IMR-90 (cell line): ENCODE data around the gene SNRPD1. TPM values are rescaled to one million over a fixed set of nuclear protein-coding genes. Genes with fewer than 3 reads are reported as not detected.
A peak's percentile ranks its signal among the peaks of the same experiment; 100 is the strongest.

ENCODE experiments used
- ATAC-seq: fragments of 200-7000 bp; cut with Tn5 transposase; 2 replicates; pipeline ENCODE4 v1.9.1; 2020; ENCODE audit warnings: low read depth, mild to moderate bottlenecking, moderate library complexity
- BruUV-seq: library from RNA; stranded (reverse); fragments of 400-500 nt; replicated peaks from 2 replicates; lab custom pipeline; 2021; lab: Mats Ljungman, UMichigan
- CTCF ChIA-PET: fragments of 300-600 bp; formaldehyde crosslinking; extraction: SDS; loops from one replicate; lab custom pipeline; 2021; ENCODE audit warnings: antibody characterized with exemption; lab: Yijun Ruan, JAX
- POLR2A ChIA-PET: fragments of 300-600 bp; sonication (Branson Sonifier 250); formaldehyde crosslinking; loops from one replicate; lab custom pipeline; 2022; ENCODE audit warnings: antibody characterized with exemption; ENCODE audit not compliant: unreplicated experiment; lab: Charles Lee
- DNase-seq: peaks from one replicate; pipeline ENCODE4 v3.0.0; 2013
- H2AFZ ChIP-seq: replicated peaks from 2 replicates; pipeline ENCODE3; 2013; ENCODE audit warnings: low read length, mild to moderate bottlenecking; ENCODE audit not compliant: poor library complexity
- H2AK5ac ChIP-seq: 2 replicates; pipeline ENCODE4 v1.6.1; 2013; ENCODE audit warnings: low read depth, low read length, inconsistent platforms
- H2AK9ac ChIP-seq: replicated peaks from 2 replicates; pipeline ENCODE3; 2013; ENCODE audit warnings: mild to moderate bottlenecking, low read depth, low read length, moderate library complexity; ENCODE audit not compliant: poor library complexity
- H2BK120ac ChIP-seq: 2 replicates; pipeline ENCODE4 v1.6.1; 2013; ENCODE audit warnings: low read depth, low read length, inconsistent platforms
- H2BK15ac ChIP-seq: 3 replicates; pipeline ENCODE4 v1.6.1; 2013; ENCODE audit warnings: low read depth, low read length, inconsistent platforms
- H2BK20ac ChIP-seq: 2 replicates; pipeline ENCODE4 v1.6.1; 2013; ENCODE audit warnings: low read depth, mild to moderate bottlenecking, inconsistent platforms, low read length, moderate library complexity
- H2BK5ac ChIP-seq: 2 replicates; pipeline ENCODE4 v1.6.1; 2013; ENCODE audit warnings: mild to moderate bottlenecking, low read depth, low read length, inconsistent platforms; ENCODE audit not compliant: poor library complexity, severe bottlenecking
- H3K14ac ChIP-seq: replicated peaks from 2 replicates; pipeline ENCODE4 v1.6.1; 2013; ENCODE audit warnings: low read depth, low read length, inconsistent platforms
- H3K18ac ChIP-seq: 2 replicates; pipeline ENCODE4 v1.6.1; 2013; ENCODE audit warnings: low read depth, low read length, control low read depth
- H3K23ac ChIP-seq: 2 replicates; pipeline ENCODE4 v1.6.1; 2013; ENCODE audit warnings: low read depth, low read length, inconsistent platforms
- H3K27ac ChIP-seq: 2 replicates; pipeline ENCODE4 v1.5.1; 2013; ENCODE audit warnings: mild to moderate bottlenecking, control low read depth, low read length; ENCODE audit not compliant: insufficient read depth
- H3K27me3 ChIP-seq: 2 replicates; pipeline ENCODE4 v1.6.1; 2013; ENCODE audit warnings: low read length; ENCODE audit not compliant: control insufficient read depth, insufficient read depth
- H3K36me3 ChIP-seq: 2 replicates; pipeline ENCODE4 v1.6.1; 2013; ENCODE audit warnings: low read length, mixed read lengths; ENCODE audit not compliant: control insufficient read depth, insufficient read depth
- H3K4ac ChIP-seq: 2 replicates; pipeline ENCODE4 v1.6.1; 2013; ENCODE audit warnings: low read depth, low read length, inconsistent platforms
- H3K4me1 ChIP-seq: 2 replicates; pipeline ENCODE4 v1.6.1; 2013; ENCODE audit warnings: low read length, mixed read lengths; ENCODE audit not compliant: control insufficient read depth, insufficient read depth
- H3K4me2 ChIP-seq: 2 replicates; pipeline ENCODE4 v1.6.1; 2013; ENCODE audit warnings: low read depth, mild to moderate bottlenecking, control low read depth, low read length, moderate library complexity
- H3K4me3 ChIP-seq: 2 replicates; pipeline ENCODE4 v1.5.1; 2013; ENCODE audit warnings: low read depth, mild to moderate bottlenecking, control low read depth, low read length, moderate library complexity; ENCODE audit not compliant: insufficient read depth
- H3K56ac ChIP-seq: 2 replicates; pipeline ENCODE4 v1.6.1; 2013; ENCODE audit warnings: low read length, inconsistent platforms; ENCODE audit not compliant: insufficient read depth; ENCODE audit errors: extremely low read depth
- H3K79me1 ChIP-seq, 2 experiments: 2 replicates each; pipeline ENCODE4 v1.6.1; 2013; ENCODE audit warnings: low read length in 2 of 2, inconsistent platforms in 1 of 2, low read depth in 1 of 2
- H3K9ac ChIP-seq: 2 replicates; pipeline ENCODE4 v1.6.1; 2013; ENCODE audit warnings: low read depth, low read length, control low read depth
- H3K9me1 ChIP-seq: 2 replicates; pipeline ENCODE4 v1.6.1; 2013; ENCODE audit warnings: low read length, inconsistent platforms; ENCODE audit not compliant: insufficient read depth
- H3K9me3 ChIP-seq: 2 replicates; pipeline ENCODE4 v1.6.1; 2013; ENCODE audit warnings: low read length; ENCODE audit not compliant: control insufficient read depth, insufficient read depth
- H4K20me1 ChIP-seq: 2 replicates; pipeline ENCODE4 v1.6.1; 2013; ENCODE audit warnings: low read length, inconsistent platforms; ENCODE audit not compliant: insufficient read depth
- H4K5ac ChIP-seq: 2 replicates; pipeline ENCODE4 v1.6.1; 2013; ENCODE audit warnings: mild to moderate bottlenecking, low read depth, low read length, control low read depth
- H4K8ac ChIP-seq, 2 experiments: 2 replicates each; pipeline ENCODE4 v1.6.1; 2013; ENCODE audit warnings: low read depth in 2 of 2, low read length in 2 of 2, control low read depth in 1 of 2, inconsistent platforms in 1 of 2
- H4K91ac ChIP-seq: 2 replicates; pipeline ENCODE4 v1.6.1; 2013; ENCODE audit warnings: low read depth, low read length, inconsistent platforms; ENCODE audit not compliant: insufficient read depth
- BHLHE40 ChIP-seq: fragments of 150-350 bp; IDR thresholded peaks from 2 replicates; pipeline ENCODE4 v1.6.1; 2016; ENCODE audit warnings: mild to moderate bottlenecking, low read depth, low read length
- ELK1 ChIP-seq: fragments of 150-350 bp; IDR thresholded peaks from 2 replicates; pipeline ENCODE4 v1.6.1; 2016; ENCODE audit warnings: low read depth, mild to moderate bottlenecking, low read length, moderate library complexity, borderline replicate concordance
- FOS ChIP-seq: fragments of 150-350 bp; IDR thresholded peaks from 2 replicates; pipeline ENCODE4 v1.6.1; 2016; ENCODE audit warnings: low read depth, low read length
- MAFK ChIP-seq: IDR thresholded peaks from 2 replicates; pipeline ENCODE4 v1.6.1; 2012; ENCODE audit warnings: low read depth, low read length, improper control_type of control experiment
- POLR2A ChIP-seq: IDR thresholded peaks from 2 replicates; pipeline ENCODE4 v1.6.1; 2012; ENCODE audit warnings: mild to moderate bottlenecking, low read depth, low read length
- RAD21 ChIP-seq: IDR thresholded peaks from 2 replicates; pipeline ENCODE4 v1.6.1; 2012; ENCODE audit warnings: low read length, improper control_type of control experiment
- WGBS, 2 experiments: methylation state at CpG; one replicate each; pipeline versions ENCODE4 v1.1.5 to v1.1.7; 2013; ENCODE audit warnings: missing lambda C conversion rate in 2 of 2; ENCODE audit not compliant: insufficient read length in 1 of 2; ENCODE audit errors: extremely low coverage in 2 of 2; 5-methylcytosine and 5-hydroxymethylcytosine counted together
- dilution Hi-C: fragments of 300-500 bp; cut with HindIII; formaldehyde crosslinking; loops from one replicate; pipeline ENCODE4 v1.14.3; 2018; ENCODE audit warnings: low sequenced_read_pairs; ENCODE audit not compliant: unreplicated experiment
- in situ Hi-C: fragments of 300-500 bp; cut with MboI; formaldehyde crosslinking; loops from 3 replicates; pipeline ENCODE4 v1.14.3; 2019; ENCODE audit warnings: low sequenced_read_pairs, inconsistent platforms, mixed read lengths
- intact Hi-C: fragments of 100-400 bp; cut with micrococcal nuclease; formaldehyde crosslinking; loops from 2 replicates; pipeline ENCODE4 v1.10.0; 2022
- polyA plus RNA-seq, 3 experiments: library from polyadenylated mRNA; depleted of rRNA; stranded (reverse); fragments of >200 nt; gene quantifications; 2 replicates each; pipeline ENCODE4 v1.2.3, GENCODE V29; 2012; ENCODE audit warnings: low replicate concordance in 1 of 3
- total RNA-seq: library from RNA; depleted of rRNA; stranded (reverse); fragments of >200 nt; gene quantifications from 2 replicates; pipeline ENCODE4 v1.2.3, GENCODE V29; 2012

The SNRPD1 gene
- total and polyA plus RNA-seq, 2 of the 4 experiments (the other 2 are of a cell fraction): 6.8 to 19.8 TPM

DNA sequence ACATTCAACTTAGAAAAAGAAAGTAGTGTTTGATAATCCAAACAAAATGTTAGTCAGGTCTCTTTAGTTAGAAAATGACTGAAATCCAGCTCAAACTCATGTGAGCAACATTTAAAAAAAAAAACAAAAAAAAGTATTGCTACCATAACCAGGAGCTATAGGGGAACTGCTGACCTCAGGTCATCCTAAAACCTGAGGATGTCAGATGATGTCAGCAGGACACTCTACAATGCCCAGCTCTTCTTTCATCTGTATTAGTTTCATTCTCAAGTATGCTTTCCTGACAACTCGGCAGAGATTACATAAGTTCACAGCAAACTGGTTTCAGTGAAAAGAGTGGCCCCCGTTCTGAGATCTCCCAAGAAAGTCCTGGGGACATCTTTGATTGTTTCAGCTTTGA, 7.4 kb upstream of the SNRPD1 start:
- H3K9me3 ChIP-seq: no peaks in the 10 kb centered on the region
- no peak overlapping the region for H2BK15ac ChIP-seq
- H3K9ac ChIP-seq: peak overlapping the region; percentile 67
- H3K4me1 ChIP-seq: 0 out of 2 replicates have a peak, but pooled peaks cover 3% of the 10 kb centered on the region
- dilution Hi-C loops (no loop called here), intact Hi-C loops (loop anchor here (5.0 kb wide), 1 partner anchor 407 kb away; no protein-coding TSS in a partner anchor), in situ Hi-C loops (no loop called here)
- H3K23ac ChIP-seq: no peak overlapping the region
- TF ChIP-seq POLR2A: no peak
- TF ChIP-seq MAFK: no peak
- TF ChIP-seq FOS: no peak
- TF ChIP-seq RAD21: no peak
- TF ChIP-seq ELK1: no peak
- TF ChIP-seq BHLHE40: no peak
- CTCF ChIA-PET: interaction anchor here (0.6 kb wide), 1 partner anchor 147 kb away, joined by 3 read pairs; no protein-coding TSS in a partner anchor
- no peaks in the 10 kb centered on the region for H3K36me3 ChIP-seq
- H2AK5ac ChIP-seq: no peak overlapping the region
- H4K8ac ChIP-seq: peak overlapping the region; percentile 63 to 76; a peak in 3 of 4 replicates
- no peak overlapping the region for H3K4ac ChIP-seq
- H2BK120ac ChIP-seq: no peak overlapping the region
- no peaks in the 10 kb centered on the region for H3K27me3 ChIP-seq
- peak overlapping the region; percentile 87 for H3K4me2 ChIP-seq
- H3K9me1 ChIP-seq: no peaks in the 10 kb centered on the region
- DNase-seq (peak; percentile 12), ATAC-seq (no peak)
- H4K20me1 ChIP-seq: no peaks in the 10 kb centered on the region
- peak overlapping the region; percentile 56; the same call in 1 of the 2 replicates for H4K5ac ChIP-seq
- H3K79me1 ChIP-seq: peaks cover 0 to 7% of the 10 kb centered on the region in 2 experiments; a peak in 3 of 4 replicates
- peak overlapping the region; percentile 13; the same call in 1 of the 2 replicates for H3K4me3 ChIP-seq
- no TSS peak for BruUV-seq
- no peak overlapping the region for H4K91ac ChIP-seq
- no peak overlapping the region; the same call in 1 of the 2 replicates for H3K56ac ChIP-seq
- no CpG with 5 or more reads among the region's 2 CpGs for WGBS, 2 experiments
- peak overlapping the region; percentile 54 for H2AFZ ChIP-seq
- POLR2A ChIA-PET: no interaction called here
- no peak overlapping the region for H3K27ac ChIP-seq
- H3K14ac ChIP-seq: no peak overlapping the region
- H3K18ac ChIP-seq: peak overlapping the region; percentile 20; the same call in 1 of the 2 replicates
- H2BK20ac ChIP-seq: no peak overlapping the region
- H2BK5ac ChIP-seq: peak overlapping the region; percentile 17
- no peak overlapping the region for H2AK9ac ChIP-seq
